IPS-15b (cell line): ENCODE measurements around the gene SFXN2.

Source experiments
- H3K27me3 ChIP-seq: one replicate; pipeline ENCODE4 v1.6.1; 2013; ENCODE audit warnings: low read length; ENCODE audit not compliant: control insufficient read depth, insufficient read depth
- H3K36me3 ChIP-seq: one replicate; pipeline ENCODE4 v1.6.1; 2013; ENCODE audit warnings: low read length; ENCODE audit not compliant: control insufficient read depth, insufficient read depth
- H3K4me1 ChIP-seq: one replicate; pipeline ENCODE4 v1.6.1; 2013; ENCODE audit warnings: mild to moderate bottlenecking, low read length; ENCODE audit not compliant: control insufficient read depth, insufficient read depth
- H3K4me3 ChIP-seq: one replicate; pipeline ENCODE4 v1.5.1; 2013; ENCODE audit warnings: low read depth, low read length
- H3K9ac ChIP-seq: one replicate; pipeline ENCODE4 v1.6.1; 2013; ENCODE audit warnings: low read depth, mild to moderate bottlenecking, low read length
- H3K9me3 ChIP-seq: one replicate; pipeline ENCODE4 v1.6.1; 2013; ENCODE audit warnings: mild to moderate bottlenecking, low read length; ENCODE audit not compliant: control insufficient read depth, insufficient read depth

SFXN2 gene

GRCh38 chr10:102763037-102763607 lies 48.7 kb downstream of the SFXN2 start:
- Histone ChIP-seq H3K27me3 (no peaks in the 10 kb centered on the region), H3K36me3 (no peaks in the 10 kb centered on the region), H3K4me3 (no peak overlapping the region), H3K9ac (no peak overlapping the region), H3K9me3 (no peaks in the 10 kb centered on the region), H3K4me1 (no peaks in the 10 kb centered on the region)

GRCh38 chr10:102764470-102765161 lies 50.2 kb downstream of the SFXN2 start:
- H3K4me3 ChIP-seq = no peak overlapping the region
- no peaks in the 10 kb centered on the region for H3K4me1 ChIP-seq
- no peaks in the 10 kb centered on the region for H3K27me3 ChIP-seq
- no peaks in the 10 kb centered on the region for H3K36me3 ChIP-seq
- H3K9ac ChIP-seq = no peak overlapping the region
- H3K9me3 ChIP-seq = no peaks in the 10 kb centered on the region

GRCh38 chr10:102765336-102765735 lies 50.9 kb downstream of the SFXN2 start:
- H3K9me3 ChIP-seq = no peaks in the 10 kb centered on the region
- no peaks in the 10 kb centered on the region for H3K36me3 ChIP-seq
- no peak overlapping the region for H3K4me3 ChIP-seq
- H3K27me3 ChIP-seq = no peaks in the 10 kb centered on the region
- H3K9ac ChIP-seq = no peak overlapping the region
- no peaks in the 10 kb centered on the region for H3K4me1 ChIP-seq

- no peaks in the 10 kb centered on the region for H3K4me1 ChIP-seq
- H3K4me3 ChIP-seq = no peak overlapping the region
- no peaks in the 10 kb centered on the region for H3K27me3 ChIP-seq
- H3K9me3 ChIP-seq = no peaks in the 10 kb centered on the region
- H3K9ac ChIP-seq = no peak overlapping the region
- H3K36me3 ChIP-seq = no peaks in the 10 kb centered on the region
These were observed 53.2 kb downstream of the SFXN2 start for GRCh38 chr10:102767428-102768160.

GRCh38 chr10:102769375-102770107 lies 55.1 kb downstream of the SFXN2 start:
- no peaks in the 10 kb centered on the region for H3K36me3 ChIP-seq
- H3K4me3 ChIP-seq = no peak overlapping the region
- no peaks in the 10 kb centered on the region for H3K4me1 ChIP-seq
- H3K9ac ChIP-seq = no peak overlapping the region
- H3K27me3 ChIP-seq = no peaks in the 10 kb centered on the region
- no peaks in the 10 kb centered on the region for H3K9me3 ChIP-seq

GRCh38 chr10:102770108-102770482 lies 55.7 kb downstream of the SFXN2 start:
- Histone ChIP-seq H3K9ac (no peak overlapping the region), H3K4me1 (no peaks in the 10 kb centered on the region), H3K4me3 (no peak overlapping the region), H3K36me3 (no peaks in the 10 kb centered on the region), H3K9me3 (no peaks in the 10 kb centered on the region), H3K27me3 (no peaks in the 10 kb centered on the region)

- no peaks in the 10 kb centered on the region for H3K36me3 ChIP-seq
- no peak overlapping the region for H3K4me3 ChIP-seq
- no peak overlapping the region for H3K9ac ChIP-seq
- H3K4me1 ChIP-seq = peaks cover 4% of the 10 kb centered on the region
- no peaks in the 10 kb centered on the region for H3K27me3 ChIP-seq
- H3K9me3 ChIP-seq = no peaks in the 10 kb centered on the region
These were observed 56.4 kb downstream of the SFXN2 start for GRCh38 chr10:102770792-102771191.

- Histone ChIP-seq H3K27me3 (no peaks in the 10 kb centered on the region), H3K9me3 (no peaks in the 10 kb centered on the region), H3K4me3 (no peak overlapping the region), H3K36me3 (no peaks in the 10 kb centered on the region), H3K4me1 (peaks cover 20% of the 10 kb centered on the region), H3K9ac (no peak overlapping the region)
These were observed 58.9 kb downstream of the SFXN2 start for GRCh38 chr10:102773320-102773719.

- no peaks in the 10 kb centered on the region for H3K36me3 ChIP-seq
- H3K4me1 ChIP-seq = peaks cover 24% of the 10 kb centered on the region
- no peak overlapping the region for H3K4me3 ChIP-seq
- H3K27me3 ChIP-seq = no peaks in the 10 kb centered on the region
- H3K9me3 ChIP-seq = no peaks in the 10 kb centered on the region
- no peak overlapping the region for H3K9ac ChIP-seq
These were observed 59.5 kb downstream of the SFXN2 start for GRCh38 chr10:102773986-102774385.

GRCh38 chr10:102775201-102775934 lies 60.9 kb downstream of the SFXN2 start:
- Histone ChIP-seq H3K9ac (peak overlapping the region; percentile 18), H3K9me3 (no peaks in the 10 kb centered on the region), H3K4me3 (peak overlapping the region; percentile 14), H3K4me1 (peaks cover 30% of the 10 kb centered on the region), H3K27me3 (no peaks in the 10 kb centered on the region), H3K36me3 (no peaks in the 10 kb centered on the region)

- Histone ChIP-seq H3K27me3 (no peaks in the 10 kb centered on the region), H3K4me1 (peaks cover 30% of the 10 kb centered on the region), H3K9ac (no peak overlapping the region), H3K4me3 (peak overlapping the region; percentile 14), H3K9me3 (no peaks in the 10 kb centered on the region), H3K36me3 (no peaks in the 10 kb centered on the region)
These were observed 61.7 kb downstream of the SFXN2 start for GRCh38 chr10:102775935-102776669.
